AG20443 (cell line): ENCODE data around the gene TMEM117.
"Not testable (repeated sequence)": the region's sequence is repeated elsewhere in the genome, so short reads cannot be mapped to it uniquely, and the experiment has no call there.

Experiments used
- DNase-seq: peaks from one replicate; pipeline ENCODE4 v3.0.0; 2012; ENCODE audit warnings: low spot score, mixed read lengths

TMEM117 gene

GRCh38 chr12:44299524-44299923 is 463.6 kb downstream of the TMEM117 start:
- DNase-seq, result no peak

- no peak for DNase-seq
Observed at GRCh38 chr12:44307506-44308168, 471.8 kb downstream of the TMEM117 start.

- no peak for DNase-seq
Observed at GRCh38 chr12:44313188-44313587, 477.3 kb downstream of the TMEM117 start.

- DNase-seq, result no peak
Observed at GRCh38 chr12:44314007-44314500, 478.2 kb downstream of the TMEM117 start.

GRCh38 chr12:44317651-44318126 is 481.8 kb downstream of the TMEM117 start:
- peak; percentile 25 for DNase-seq

GRCh38 chr12:44331269-44331668 is 495.4 kb downstream of the TMEM117 start:
- DNase-seq, result no peak

GRCh38 chr12:44334347-44334746 is 498.5 kb downstream of the TMEM117 start:
- no peak for DNase-seq

GRCh38 chr12:44335030-44335429 is 499.1 kb downstream of the TMEM117 start:
- DNase-seq, result no peak

- DNase-seq, result no peak
Observed at GRCh38 chr12:44336577-44336976, 500.7 kb downstream of the TMEM117 start.

GRCh38 chr12:44342371-44342770 is 506.5 kb downstream of the TMEM117 start:
- DNase-seq, result no peak

GRCh38 chr12:44347145-44347544 is 511.3 kb downstream of the TMEM117 start:
- no peak for DNase-seq

GRCh38 chr12:44357494-44357893 is 521.6 kb downstream of the TMEM117 start:
- no peak for DNase-seq

GRCh38 chr12:44358636-44359035 is 522.8 kb downstream of the TMEM117 start:
- no peak for DNase-seq

- DNase-seq, result no peak
Observed at GRCh38 chr12:44362947-44363346, 527.1 kb downstream of the TMEM117 start.

GRCh38 chr12:44367136-44367535 is 531.3 kb downstream of the TMEM117 start:
- no peak for DNase-seq

GRCh38 chr12:44367916-44368315 is 532.0 kb downstream of the TMEM117 start:
- no peak for DNase-seq

- DNase-seq, result no peak
Observed at GRCh38 chr12:44369998-44370397, 534.1 kb downstream of the TMEM117 start.

GRCh38 chr12:44370982-44371381 is 535.1 kb downstream of the TMEM117 start:
- no peak for DNase-seq

GRCh38 chr12:44372259-44372658 is 536.4 kb downstream of the TMEM117 start:
- DNase-seq, result no peak

- no peak for DNase-seq
Observed at GRCh38 chr12:44375694-44376093, 539.8 kb downstream of the TMEM117 start.

GRCh38 chr12:44377443-44378187 is 541.7 kb downstream of the TMEM117 start:
- no peak for DNase-seq

GRCh38 chr12:44379113-44379512 is 543.2 kb downstream of the TMEM117 start:
- not testable (repeated sequence) for DNase-seq

GRCh38 chr12:44379831-44380230 is 544.0 kb downstream of the TMEM117 start:
- DNase-seq, result no peak
